Ovary (tissue), 3 donors: ENCODE measurements around the gene MCRS1.

ENCODE experiments used
- EP300 ChIP-seq: sonication (generic); formaldehyde crosslinking; IDR thresholded peaks from one replicate; pipeline ENCODE4 v1.6.1; 2017; ENCODE audit warnings: antibody characterized with exemption
- POLR2A ChIP-seq: fragments of 450-650 bp; IDR thresholded peaks from one replicate; pipeline ENCODE4 v1.6.1; 2017; ENCODE audit warnings: antibody characterized with exemption, mild to moderate bottlenecking, moderate library complexity
- TF ChIP-seq, protein P1 (sequence below), 3 donors: fragments of 450-650 bp in 2 of 3; fragments of 200-600 bp in 1 of 3; IDR thresholded peaks; one replicate each; pipeline versions ENCODE4 v1.5.1 to v1.8.0; 2016 to 2022; ENCODE audit warnings: antibody characterized with exemption in 3 of 3, mild to moderate bottlenecking in 1 of 3
- donor health status: DM: no; HTN: no; CAD: no.

DNA sequence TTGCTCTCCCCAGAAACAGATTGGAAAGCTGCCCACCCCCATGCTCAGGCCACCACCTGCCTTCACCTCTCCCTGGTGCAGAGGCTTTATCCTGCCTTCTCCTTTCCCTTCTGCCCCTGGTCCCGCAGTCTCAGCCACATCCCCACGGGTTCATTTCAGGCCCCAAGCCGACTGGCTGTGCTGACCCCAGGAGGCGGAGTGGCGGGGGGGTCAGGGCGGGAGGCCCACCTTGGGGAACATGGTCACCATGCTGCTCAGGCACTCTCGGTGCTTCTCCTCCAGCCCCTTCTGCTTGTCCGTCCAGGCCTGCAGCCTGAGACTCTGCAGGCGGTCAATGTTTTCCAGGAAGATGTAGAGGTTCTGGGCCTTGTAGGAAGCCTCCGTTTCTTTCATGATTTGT lies 30.6 kb upstream of the MCRS1 start:
- TF ChIP-seq, protein P1, sequence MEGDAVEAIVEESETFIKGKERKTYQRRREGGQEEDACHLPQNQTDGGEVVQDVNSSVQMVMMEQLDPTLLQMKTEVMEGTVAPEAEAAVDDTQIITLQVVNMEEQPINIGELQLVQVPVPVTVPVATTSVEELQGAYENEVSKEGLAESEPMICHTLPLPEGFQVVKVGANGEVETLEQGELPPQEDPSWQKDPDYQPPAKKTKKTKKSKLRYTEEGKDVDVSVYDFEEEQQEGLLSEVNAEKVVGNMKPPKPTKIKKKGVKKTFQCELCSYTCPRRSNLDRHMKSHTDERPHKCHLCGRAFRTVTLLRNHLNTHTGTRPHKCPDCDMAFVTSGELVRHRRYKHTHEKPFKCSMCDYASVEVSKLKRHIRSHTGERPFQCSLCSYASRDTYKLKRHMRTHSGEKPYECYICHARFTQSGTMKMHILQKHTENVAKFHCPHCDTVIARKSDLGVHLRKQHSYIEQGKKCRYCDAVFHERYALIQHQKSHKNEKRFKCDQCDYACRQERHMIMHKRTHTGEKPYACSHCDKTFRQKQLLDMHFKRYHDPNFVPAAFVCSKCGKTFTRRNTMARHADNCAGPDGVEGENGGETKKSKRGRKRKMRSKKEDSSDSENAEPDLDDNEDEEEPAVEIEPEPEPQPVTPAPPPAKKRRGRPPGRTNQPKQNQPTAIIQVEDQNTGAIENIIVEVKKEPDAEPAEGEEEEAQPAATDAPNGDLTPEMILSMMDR (IDR thresholded peaks at IDR 0.05): no peak
- TF ChIP-seq POLR2A: no peak
- no peak for TF ChIP-seq EP300
